Mesothelial cell of epicardium (in vitro differentiated cells): ENCODE data around the gene WDR93. TPM values are rescaled to one million over a fixed set of nuclear protein-coding genes. Genes with fewer than 3 reads are reported as not detected.

Experiments used
- DNase-seq, 2 experiments: peaks; one replicate each; pipeline ENCODE4 v3.0.0; 2021; ENCODE audit warnings: low spot score in 2 of 2; ENCODE audit not compliant: unreplicated experiment in 2 of 2
- H3K27ac Mint-ChIP-seq: 2 replicates; pipeline ENCODE4 v1.8.0; 2021; ENCODE audit warnings: mixed read lengths
- H3K27me3 Mint-ChIP-seq: 2 replicates; pipeline ENCODE4 v1.8.0; 2021; ENCODE audit warnings: low read depth, mixed read lengths
- H3K36me3 Mint-ChIP-seq: 2 replicates; pipeline ENCODE4 v1.8.0; 2021; ENCODE audit warnings: mixed read lengths
- H3K4me1 Mint-ChIP-seq: 2 replicates; pipeline ENCODE4 v1.8.0; 2021; ENCODE audit warnings: mixed read lengths
- H3K4me3 Mint-ChIP-seq: 2 replicates; pipeline ENCODE4 v1.8.0; 2021; ENCODE audit warnings: mild to moderate bottlenecking, moderate library complexity, mixed read lengths
- H3K9me3 Mint-ChIP-seq: 2 replicates; pipeline ENCODE4 v1.8.0; 2021; ENCODE audit warnings: mixed read lengths
- CTCF ChIP-seq: fragments of 200-600 bp; sonication (generic); IDR thresholded peaks from one replicate; pipeline ENCODE4 v1.5.0; 2021; ENCODE audit warnings: antibody characterized with exemption; ENCODE audit not compliant: unreplicated experiment
- total RNA-seq: library from RNA; stranded (reverse); gene quantifications from 3 replicates; pipeline ENCODE4 v1.2.1, GENCODE V29; 2021

Gene WDR93
- total RNA-seq, 1 donor from 2014 or later = 0.34 TPM

- Mint-ChIP-seq H3K36me3 (no peaks in the 10 kb centered on the region), H3K27ac (no peak overlapping the region), H3K4me1 (peaks cover 10% of the 10 kb centered on the region), H3K4me3 (peak overlapping the region; percentile 22), H3K27me3 (no peaks in the 10 kb centered on the region), H3K9me3 (no peaks in the 10 kb centered on the region)
- TF ChIP-seq CTCF = no peak
- DNase-seq = no peak
Observed at GRCh38 chr15:89777073-89777751, 86.6 kb downstream of the WDR93 start.

GRCh38 chr15:89777782-89778380, 87.3 kb downstream of the WDR93 start:
- TF ChIP-seq CTCF = no peak
- Mint-ChIP-seq H3K27ac (no peak overlapping the region), H3K4me3 (no peak overlapping the region), H3K36me3 (no peaks in the 10 kb centered on the region), H3K27me3 (no peaks in the 10 kb centered on the region), H3K9me3 (no peaks in the 10 kb centered on the region), H3K4me1 (peaks cover 13% of the 10 kb centered on the region)
- DNase-seq = no peak

GRCh38 chr15:89778861-89779260, 88.2 kb downstream of the WDR93 start:
- Mint-ChIP-seq H3K4me3 (no peak overlapping the region), H3K9me3 (no peaks in the 10 kb centered on the region), H3K36me3 (no peaks in the 10 kb centered on the region), H3K4me1 (peaks cover 22% of the 10 kb centered on the region), H3K27ac (peak overlapping the region; percentile 24), H3K27me3 (no peaks in the 10 kb centered on the region)
- DNase-seq = no peak
- no peak for TF ChIP-seq CTCF

GRCh38 chr15:89780601-89781000, 90.0 kb downstream of the WDR93 start:
- Mint-ChIP-seq H3K27ac (no peak overlapping the region), H3K4me1 (peaks cover 31% of the 10 kb centered on the region), H3K27me3 (no peaks in the 10 kb centered on the region), H3K36me3 (no peaks in the 10 kb centered on the region), H3K9me3 (peaks cover under 1% of the 10 kb centered on the region), H3K4me3 (no peak overlapping the region)
- no peak for DNase-seq
- TF ChIP-seq CTCF = no peak

GRCh38 chr15:89781055-89781454, 90.4 kb downstream of the WDR93 start:
- Mint-ChIP-seq H3K4me1 (peaks cover 32% of the 10 kb centered on the region), H3K27me3 (no peaks in the 10 kb centered on the region)
- DNase-seq = no peak

More at GRCh38 chr15:89781055-89781454, 90.4 kb downstream of the WDR93 start:
- no peaks in the 10 kb centered on the region for H3K36me3 Mint-ChIP-seq
- H3K4me3 Mint-ChIP-seq = no peak overlapping the region
- peaks cover 5% of the 10 kb centered on the region for H3K9me3 Mint-ChIP-seq
- no peak overlapping the region for H3K27ac Mint-ChIP-seq
- no peak for TF ChIP-seq CTCF
